Omental fat pad (tissue), 4 donors: ENCODE results near the gene MBD3L3. TPM values are rescaled to one million over a fixed set of nuclear protein-coding genes. Genes with fewer than 3 reads are reported as not detected.
"Not testable (repeated sequence)": the region's sequence is repeated elsewhere in the genome, so short reads cannot be mapped to it uniquely, and the experiment has no call there.

ENCODE experiments used
- ATAC-seq: fragments of 150-250 bp; one replicate; pipeline ENCODE4 v1.9.1; 2016; ENCODE audit warnings: mild to moderate bottlenecking, moderate library complexity; ENCODE audit not compliant: low FRiP score
- DNase-seq: peaks from one replicate; pipeline ENCODE4 v3.0.0-alpha.2; 2019; ENCODE audit warnings: low spot score
- CTCF ChIP-seq, 3 donors: fragments of 450-650 bp; IDR thresholded peaks; one replicate each; pipeline ENCODE4 v1.5.1; 2016 to 2017; ENCODE audit warnings: antibody characterized with exemption in 3 of 3, mild to moderate bottlenecking in 3 of 3, moderate library complexity in 2 of 3
- total RNA-seq, 4 donors: library from RNA; depleted of rRNA; stranded (reverse); fragments of >200 nt; gene quantifications; one replicate each; pipeline ENCODE4 v1.1.0, GENCODE V29; 2016

Gene MBD3L3
- total RNA-seq, 4 donors from 2014 or later: not detected

GRCh38 chr19:7052896-7053295, 5.6 kb downstream of the MBD3L3 start:
- ATAC-seq, DNase-seq: not testable (repeated sequence)

GRCh38 chr19:7051421-7051820, 7.1 kb downstream of the MBD3L3 start:
- ATAC-seq, DNase-seq: not testable (repeated sequence)

- not testable (repeated sequence) for DNase-seq, ATAC-seq
These were observed 9.5 kb downstream of the MBD3L3 start, which contains the start of gene MBD3L2 for GRCh38 chr19:7049021-7049420. Gene MBD3L2, plus strand, starts transcription at chr19:7049321. Its CDS starts 53 bp downstream, at chr19:7049374.

- not testable (repeated sequence) for DNase-seq, ATAC-seq
These were observed 16.9 kb downstream of the MBD3L3 start for GRCh38 chr19:7041563-7041962.

GRCh38 chr19:7040079-7040478, 18.4 kb downstream of the MBD3L3 start, which contains the start of gene MBD3L4:
Gene MBD3L4, minus strand, starts transcription at chr19:7040179. Its CDS starts 35 bp downstream, at chr19:7040144.
- not testable (repeated sequence) for DNase-seq

GRCh38 chr19:7030278-7030677, 28.2 kb downstream of the MBD3L3 start, which contains the start of gene MBD3L5:
Gene MBD3L5, plus strand, starts transcription at chr19:7030578. Its CDS starts 34 bp downstream, at chr19:7030612.
- DNase-seq, ATAC-seq: not testable (repeated sequence)

More at GRCh38 chr19:7040079-7040478, 18.4 kb downstream of the MBD3L3 start, which contains the start of gene MBD3L4:
- ATAC-seq: not testable (repeated sequence)

GRCh38 chr19:7028790-7029189, 29.7 kb downstream of the MBD3L3 start:
- DNase-seq, ATAC-seq: not testable (repeated sequence)

- not testable (repeated sequence) for DNase-seq, ATAC-seq
These were observed 37.1 kb downstream of the MBD3L3 start, which contains the start of gene MBD3L2B for GRCh38 chr19:7021331-7021730. Gene MBD3L2B, minus strand, starts transcription at chr19:7021431. Its CDS starts 34 bp downstream, at chr19:7021397.

- TF ChIP-seq CTCF (IDR thresholded peaks at IDR 0.05): no peak
- DNase-seq (no peak), ATAC-seq (no peak)
These were observed 39.6 kb downstream of the MBD3L3 start for GRCh38 chr19:7018828-7019227.

- DNase-seq: no peak
- no peak for ATAC-seq
These were observed 44.8 kb downstream of the MBD3L3 start for GRCh38 chr19:7013678-7014077.

More at GRCh38 chr19:7013678-7014077, 44.8 kb downstream of the MBD3L3 start:
- no peak for TF ChIP-seq CTCF (IDR thresholded peaks at IDR 0.05)
